GM21390 (cell line): Measurements from ENCODE around the gene TEDC2.
"Not testable (repeated sequence)": the region's sequence is repeated elsewhere in the genome, so short reads cannot be mapped to it uniquely, and the experiment has no call there.

Experiments
- ATAC-seq: cut with Tn5 transposase; IDR thresholded peaks from one replicate; pipeline ENCODE4 v1.9.1; 2021; ENCODE audit not compliant: unreplicated experiment

Gene TEDC2

GRCh38 chr16:2475413-2476344 lies 15.8 kb downstream of the TEDC2 start:
- no peak for ATAC-seq

GRCh38 chr16:2476345-2476720 lies 16.4 kb downstream of the TEDC2 start:
- no peak for ATAC-seq

- no peak for ATAC-seq
Measured at GRCh38 chr16:2476741-2477140, 16.8 kb downstream of the TEDC2 start.

GRCh38 chr16:2477327-2477726 lies 17.4 kb downstream of the TEDC2 start:
- no peak for ATAC-seq

DNA sequence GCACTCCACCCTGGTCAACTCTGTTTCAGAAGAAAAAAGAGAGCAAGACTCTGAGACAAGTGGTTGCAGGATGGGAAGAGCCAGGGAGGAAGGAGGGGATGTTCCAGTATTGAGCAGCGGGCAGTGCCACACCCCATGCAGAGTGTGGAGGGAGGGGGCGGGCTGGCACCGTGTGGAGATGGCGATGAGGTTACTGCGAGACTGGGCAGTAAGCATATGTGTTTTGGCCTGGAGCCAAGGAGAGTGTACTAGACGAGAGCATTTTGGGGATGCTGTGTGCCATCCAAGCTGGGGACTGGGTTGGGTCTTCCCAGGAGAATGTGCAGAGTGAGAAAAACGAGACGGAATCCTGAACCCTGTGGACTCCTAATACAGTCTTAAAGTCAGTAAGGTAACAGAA lies 18.4 kb downstream of the TEDC2 start:
- no peak for ATAC-seq

GRCh38 chr16:2479996-2480395 lies 20.1 kb downstream of the TEDC2 start:
- ATAC-seq: not testable (repeated sequence)

DNA sequence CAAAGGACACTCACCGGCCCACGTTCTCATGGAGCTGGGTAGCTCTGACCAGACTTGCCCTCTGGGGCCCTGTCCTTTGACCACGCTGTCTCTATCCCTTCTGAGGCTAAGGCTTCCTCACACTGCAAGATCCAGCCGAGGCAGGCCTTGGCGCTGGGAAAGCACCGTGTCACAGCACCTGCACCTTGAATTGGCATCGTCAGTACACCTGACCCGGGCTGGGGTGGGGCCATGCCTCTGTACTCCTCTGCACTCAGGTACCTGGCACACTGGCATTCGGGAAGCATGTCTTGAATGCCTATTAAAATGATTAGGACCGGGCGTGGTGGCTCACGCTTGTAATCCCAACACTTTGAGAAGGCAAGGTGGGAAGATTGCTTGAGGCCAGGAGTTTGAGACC lies 21.0 kb downstream of the TEDC2 start:
- no peak for ATAC-seq

DNA sequence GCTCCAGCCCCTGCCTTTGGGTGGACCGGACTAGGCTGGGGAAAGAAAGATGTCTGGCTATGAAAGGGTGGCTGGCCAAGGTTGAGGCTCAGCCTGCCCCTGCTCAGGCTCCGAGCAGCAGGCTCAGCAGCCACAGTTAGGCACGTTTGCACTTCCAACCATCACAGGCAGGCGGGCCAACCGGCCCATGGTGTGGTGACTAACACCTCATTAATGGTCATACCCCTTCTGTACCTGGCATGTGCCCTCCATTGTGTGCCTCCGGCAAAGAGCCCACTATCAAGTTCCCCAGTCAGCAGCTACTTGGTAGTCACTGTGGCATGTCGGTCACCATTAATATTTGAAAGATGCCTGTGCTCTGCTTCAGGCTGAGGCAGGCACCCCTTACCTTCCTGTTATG lies 21.8 kb downstream of the TEDC2 start:
- ATAC-seq: no peak

- no peak for ATAC-seq
Measured at GRCh38 chr16:2482249-2482648, 22.3 kb downstream of the TEDC2 start.

- ATAC-seq: no peak
Measured at GRCh38 chr16:2482708-2483534, 23.0 kb downstream of the TEDC2 start.

GRCh38 chr16:2483939-2484897 lies 24.3 kb downstream of the TEDC2 start:
- no peak for ATAC-seq

- ATAC-seq: no peak
Measured at GRCh38 chr16:2484898-2485508, 25.1 kb downstream of the TEDC2 start.

DNA sequence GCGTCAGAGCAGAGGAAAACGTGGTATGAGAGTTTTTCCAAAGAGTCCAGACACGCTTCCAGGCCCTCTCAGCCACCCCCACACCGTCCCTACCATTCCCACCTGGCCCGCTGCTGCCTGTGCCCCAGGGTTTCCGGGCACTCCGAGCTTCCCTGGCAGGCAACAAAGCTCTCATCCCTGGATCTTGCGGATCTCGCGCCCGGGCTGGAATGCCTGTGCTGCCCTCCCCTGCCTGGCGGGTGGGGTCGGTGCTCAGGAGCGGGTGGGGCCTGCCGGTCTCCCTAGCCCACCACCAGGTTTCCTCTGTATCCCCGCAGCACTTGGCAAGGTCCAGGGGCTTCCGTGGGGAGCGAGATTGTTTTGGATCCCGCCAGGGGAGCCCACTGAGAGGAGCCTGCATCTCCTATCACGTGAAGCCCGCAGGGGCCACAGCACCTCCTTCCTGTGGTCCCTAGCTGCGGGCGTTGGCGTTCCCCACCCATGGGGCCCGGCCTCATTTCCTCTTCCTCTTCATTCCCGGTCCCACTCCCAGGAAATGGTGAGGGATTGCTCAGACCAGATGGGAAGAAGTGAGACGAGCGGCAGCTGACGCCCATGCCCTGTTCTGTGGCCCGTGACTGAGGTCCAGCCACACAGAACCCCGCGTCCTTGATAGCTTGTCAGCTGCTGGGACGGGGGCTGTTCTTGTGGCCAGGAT lies 26.1 kb downstream of the TEDC2 start:
- no peak for ATAC-seq

- no peak for ATAC-seq
Measured at GRCh38 chr16:2486645-2487516, 27.0 kb downstream of the TEDC2 start.

DNA sequence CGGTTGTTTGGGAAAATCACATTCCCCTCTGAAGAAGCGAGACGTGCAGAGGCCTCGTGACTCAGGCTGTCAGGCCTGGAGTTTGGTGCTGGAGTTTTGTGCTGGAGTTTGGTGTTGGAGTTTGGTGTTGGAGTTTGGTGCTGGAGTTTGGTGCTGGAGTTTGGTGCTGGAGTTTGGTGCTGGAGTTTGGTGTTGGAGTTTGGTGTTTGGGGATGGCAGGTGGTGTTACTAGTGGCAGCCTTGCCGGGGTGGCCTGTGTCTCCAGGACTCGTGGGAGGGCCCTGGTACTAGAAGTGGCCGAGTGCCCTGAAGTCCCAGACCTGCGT lies 27.6 kb downstream of the TEDC2 start:
- no peak for ATAC-seq

DNA sequence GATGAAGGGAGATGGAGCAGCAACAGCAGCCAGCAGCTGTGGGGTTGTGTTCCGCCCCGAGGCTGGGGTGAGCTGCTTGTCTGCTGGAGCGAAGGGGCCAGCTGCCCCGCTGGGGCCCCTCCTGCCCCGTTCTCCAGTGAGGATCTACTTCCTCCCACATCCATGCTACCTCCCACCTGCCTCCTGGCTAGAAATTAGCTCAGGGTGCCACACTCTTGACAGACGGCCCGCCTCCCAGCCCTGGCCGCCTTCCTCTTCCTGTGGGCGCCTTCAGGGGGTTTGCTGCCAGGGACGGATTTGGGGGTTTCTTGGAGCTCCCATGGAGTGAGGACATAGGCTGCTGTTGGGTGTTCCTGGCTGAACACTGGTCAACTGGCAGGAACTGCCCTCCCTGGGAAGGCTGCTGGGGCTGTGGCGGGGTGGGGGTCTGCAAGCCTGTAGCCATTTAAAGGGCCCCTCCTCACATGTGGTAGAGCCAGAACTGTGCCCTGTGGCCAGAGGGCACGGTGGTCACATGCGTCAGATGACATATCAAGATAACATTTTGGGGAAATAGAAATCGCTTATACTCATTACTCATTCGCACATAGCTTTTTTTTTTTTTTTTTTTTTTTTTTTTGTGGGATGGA lies 28.1 kb downstream of the TEDC2 start:
- ATAC-seq: no peak

GRCh38 chr16:2489581-2489980 lies 29.7 kb downstream of the TEDC2 start:
- no peak for ATAC-seq
